ENCODE measurements around the gene RUFY1. TPM values are rescaled to one million over a fixed set of nuclear protein-coding genes. Genes with fewer than 3 reads are reported as not detected.

Gene RUFY1
- polyA plus RNA-seq, 1 of the 3 experiments (the other 2 are of a cell fraction), result 30.3 TPM

DNA sequence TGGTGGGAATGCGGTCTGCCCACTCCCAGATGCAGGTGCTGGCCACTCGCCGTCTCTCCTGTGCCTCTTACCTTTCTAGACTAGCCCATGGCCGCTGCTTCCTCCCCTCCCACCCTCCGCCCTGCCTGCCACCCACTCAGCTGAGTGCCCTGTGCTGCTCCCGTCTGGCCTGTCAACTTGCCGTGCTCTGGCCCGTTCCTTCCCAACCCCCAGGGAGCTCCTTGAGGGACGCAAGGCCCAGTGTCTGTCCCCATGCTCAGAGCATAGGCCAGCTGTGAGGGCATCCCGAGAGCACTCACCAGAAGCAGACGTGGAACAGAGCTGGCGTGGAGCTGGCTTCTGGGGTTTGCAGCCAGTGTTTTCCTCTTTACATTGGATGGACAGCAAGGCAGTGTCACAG, 53.0 kb downstream of the RUFY1 start:
- Histone ChIP-seq H3K4me3 (ENCODE audit: low read depth in 2 of 2, low read length in 1 of 2) (no peak overlapping the region), H3K9me2 (no peaks in the 10 kb centered on the region), H3K4me1 (ENCODE audit: control insufficient read depth in 1 of 2, insufficient read depth in 2 of 2, low read depth in 1 of 2, low read length in 1 of 2) (peaks cover 0 to 21% of the 10 kb centered on the region in 2 experiments; a peak in 1 of 4 replicates), H3K36me3 (replicated peaks in 1 of 2; ENCODE audit: control insufficient read depth in 1 of 2, insufficient read depth in 2 of 2, low read length in 1 of 2) (peaks cover 24 to 51% of the 10 kb centered on the region in 2 experiments), H3K27me3 (ENCODE audit: insufficient read depth) (no peaks in the 10 kb centered on the region), H3K4me2 (no peak overlapping the region), H2AFZ (ENCODE audit: low read depth) (no peak overlapping the region), H3F3A (replicated peaks; ENCODE audit: insufficient read depth) (peaks cover 17% of the 10 kb centered on the region), H3K79me2 (ENCODE audit: insufficient read depth) (no peaks in the 10 kb centered on the region), H3K9me3 (no peaks in the 10 kb centered on the region), H3K27ac (ENCODE audit: low read depth in 2 of 2, low read length in 1 of 2) (no peak overlapping the region), H3K9ac (no peak overlapping the region), H4K20me1 (ENCODE audit: insufficient read depth) (peaks cover 15% of the 10 kb centered on the region)
- TF ChIP-seq CHD2 (IDR thresholded peaks at IDR 0.05; ENCODE audit: low read length, partially characterized antibody) (no peak), USF2 (IDR thresholded peaks at IDR 0.05; ENCODE audit: borderline replicate concordance, low read depth, low read length) (no peak), YY1 (IDR thresholded peaks at IDR 0.05; ENCODE audit: low read depth) (no peak), FOSL2 (IDR thresholded peaks at IDR 0.05; ENCODE audit: borderline replicate concordance, low read depth) (no peak), GATA2 (CRISPR knock-in tag; IDR thresholded peaks at IDR 0.05) (no peak), MXI1 (IDR thresholded peaks at IDR 0.05; ENCODE audit: low read depth, low read length) (no peak), JUND (IDR thresholded peaks at IDR 0.05) (no peak), POLR2AphosphoS5 (IDR thresholded peaks at IDR 0.05; ENCODE audit: low read depth, low read length) (no peak), SIN3A (IDR thresholded peaks at IDR 0.05; ENCODE audit: borderline replicate concordance, low read depth, low read length) (no peak), RFX5 (IDR thresholded peaks at IDR 0.05; ENCODE audit: low read length) (no peak)
- TF ChIP-seq, protein P1, sequence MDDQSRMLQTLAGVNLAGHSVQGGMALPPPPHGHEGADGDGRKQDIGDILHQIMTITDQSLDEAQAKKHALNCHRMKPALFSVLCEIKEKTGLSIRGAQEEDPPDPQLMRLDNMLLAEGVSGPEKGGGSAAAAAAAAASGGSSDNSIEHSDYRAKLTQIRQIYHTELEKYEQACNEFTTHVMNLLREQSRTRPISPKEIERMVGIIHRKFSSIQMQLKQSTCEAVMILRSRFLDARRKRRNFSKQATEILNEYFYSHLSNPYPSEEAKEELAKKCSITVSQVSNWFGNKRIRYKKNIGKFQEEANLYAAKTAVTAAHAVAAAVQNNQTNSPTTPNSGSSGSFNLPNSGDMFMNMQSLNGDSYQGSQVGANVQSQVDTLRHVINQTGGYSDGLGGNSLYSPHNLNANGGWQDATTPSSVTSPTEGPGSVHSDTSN (IDR thresholded peaks at IDR 0.05), result no peak
- TF ChIP-seq, protein P2, sequence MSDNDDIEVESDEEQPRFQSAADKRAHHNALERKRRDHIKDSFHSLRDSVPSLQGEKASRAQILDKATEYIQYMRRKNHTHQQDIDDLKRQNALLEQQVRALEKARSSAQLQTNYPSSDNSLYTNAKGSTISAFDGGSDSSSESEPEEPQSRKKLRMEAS (IDR thresholded peaks at IDR 0.05; ENCODE audit: low read depth), result no peak
- ChIA-PET CTCF (interaction anchor here (0.6 to 1.1 kb wide), 3 partner anchors 19 to 67 kb away, joined by 3 to 5 read pairs (median 3); no protein-coding TSS in a partner anchor), POLR2A (no interaction called here)
- no peak for DNase-seq
- 96% methylated on average over 12 of the region's 12 CpGs for WGBS (ENCODE audit: low lambda C conversion rate)

DNA sequence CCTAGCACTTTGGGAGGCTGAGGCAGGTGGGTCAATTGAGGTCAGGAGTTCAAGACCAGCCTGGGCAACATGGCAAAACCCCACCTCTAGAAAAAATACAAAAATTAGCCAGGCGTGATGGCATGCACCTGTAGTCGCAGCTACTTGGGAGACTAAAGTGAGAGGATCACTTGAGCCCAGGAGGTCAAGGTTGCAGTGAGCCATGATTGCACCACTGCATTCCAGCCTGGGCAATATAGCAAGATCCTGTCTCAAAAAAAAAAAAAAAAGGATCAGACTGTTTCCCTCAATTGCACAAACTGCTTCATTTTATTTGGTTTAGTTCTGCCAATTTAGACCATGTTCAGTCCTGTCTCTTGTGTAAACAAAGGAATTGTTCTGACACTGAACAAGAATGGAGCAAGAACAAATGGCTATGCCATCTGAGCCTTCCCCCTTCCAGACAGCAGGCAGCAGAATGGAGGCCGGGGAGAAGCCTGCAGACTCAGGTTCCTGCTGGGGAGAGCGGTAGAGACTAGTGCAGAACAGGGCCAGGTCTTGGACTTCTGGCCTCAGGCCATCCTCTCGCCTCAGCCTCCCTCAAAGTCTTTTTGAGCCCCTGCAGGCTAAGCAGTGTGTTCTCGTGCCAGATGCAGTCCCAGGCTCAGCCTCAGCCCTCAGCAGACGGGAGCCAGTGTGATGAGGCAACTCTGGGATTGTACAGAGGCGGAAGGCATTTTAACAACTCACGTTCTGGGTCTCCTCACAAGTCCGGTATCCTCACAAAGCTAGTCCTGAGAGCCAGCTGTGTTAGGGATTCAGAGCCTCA, 54.9 kb downstream of the RUFY1 start:
- no peaks in the 10 kb centered on the region for H3K79me2 ChIP-seq (ENCODE audit: insufficient read depth)
- H4K20me1 ChIP-seq (ENCODE audit: insufficient read depth), result peaks cover 29% of the 10 kb centered on the region

More for the DNA sequence above, 54.9 kb downstream of the RUFY1 start:
- 84% methylated on average over 10 of the region's 10 CpGs for WGBS (ENCODE audit: low lambda C conversion rate)
- peaks cover 32% of the 10 kb centered on the region for H3F3A ChIP-seq (replicated peaks; ENCODE audit: insufficient read depth)
- peaks cover 0 to 23% of the 10 kb centered on the region in 2 experiments; a peak in 1 of 4 replicates for H3K4me1 ChIP-seq (ENCODE audit: control insufficient read depth in 1 of 2, insufficient read depth in 2 of 2, low read depth in 1 of 2, low read length in 1 of 2)
- no peak overlapping the region for H2AFZ ChIP-seq (ENCODE audit: low read depth)
- no peak overlapping the region for H3K4me2 ChIP-seq
- no peak for DNase-seq
- no peak overlapping the region; a peak in 1 of 4 replicates for H3K27ac ChIP-seq (ENCODE audit: low read depth in 2 of 2, low read length in 1 of 2)
- H3K36me3 ChIP-seq (replicated peaks in 1 of 2; ENCODE audit: control insufficient read depth in 1 of 2, insufficient read depth in 2 of 2, low read length in 1 of 2), result peaks cover 21 to 45% of the 10 kb centered on the region in 2 experiments
- H3K9ac ChIP-seq, result no peak overlapping the region
- H3K27me3 ChIP-seq (ENCODE audit: insufficient read depth), result no peaks in the 10 kb centered on the region
- ChIA-PET CTCF (no interaction called here), POLR2A (interaction anchor here (1.0 to 3.6 kb wide), 3 partner anchors 10 to 28 kb away, joined by 4 to 19 read pairs (median 5); partner anchors contain the start of gene HNRNPH1)
- no peak overlapping the region for H3K4me3 ChIP-seq (ENCODE audit: low read depth in 2 of 2, low read length in 1 of 2)
- TF ChIP-seq, protein P3, sequence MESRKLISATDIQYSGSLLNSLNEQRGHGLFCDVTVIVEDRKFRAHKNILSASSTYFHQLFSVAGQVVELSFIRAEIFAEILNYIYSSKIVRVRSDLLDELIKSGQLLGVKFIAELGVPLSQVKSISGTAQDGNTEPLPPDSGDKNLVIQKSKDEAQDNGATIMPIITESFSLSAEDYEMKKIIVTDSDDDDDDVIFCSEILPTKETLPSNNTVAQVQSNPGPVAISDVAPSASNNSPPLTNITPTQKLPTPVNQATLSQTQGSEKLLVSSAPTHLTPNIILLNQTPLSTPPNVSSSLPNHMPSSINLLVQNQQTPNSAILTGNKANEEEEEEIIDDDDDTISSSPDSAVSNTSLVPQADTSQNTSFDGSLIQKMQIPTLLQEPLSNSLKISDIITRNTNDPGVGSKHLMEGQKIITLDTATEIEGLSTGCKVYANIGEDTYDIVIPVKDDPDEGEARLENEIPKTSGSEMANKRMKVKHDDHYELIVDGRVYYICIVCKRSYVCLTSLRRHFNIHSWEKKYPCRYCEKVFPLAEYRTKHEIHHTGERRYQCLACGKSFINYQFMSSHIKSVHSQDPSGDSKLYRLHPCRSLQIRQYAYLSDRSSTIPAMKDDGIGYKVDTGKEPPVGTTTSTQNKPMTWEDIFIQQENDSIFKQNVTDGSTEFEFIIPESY (IDR thresholded peaks at IDR 0.05; ENCODE audit: borderline replicate concordance, low read depth), result no peak
- TF ChIP-seq JUND (IDR thresholded peaks at IDR 0.05) (no peak), MXI1 (IDR thresholded peaks at IDR 0.05; ENCODE audit: low read depth, low read length) (no peak), GABPA (IDR thresholded peaks at IDR 0.05; ENCODE audit: low read depth) (no peak), FOXJ3 (CRISPR knock-in tag; IDR thresholded peaks at IDR 0.05) (no peak), TCF12 (IDR thresholded peaks at IDR 0.05) (no peak), NFIC (IDR thresholded peaks at IDR 0.05; ENCODE audit: borderline replicate concordance) (no peak), YY1 (IDR thresholded peaks at IDR 0.05; ENCODE audit: low read depth) (no peak), NRF1 (IDR thresholded peaks at IDR 0.05; ENCODE audit: low read depth, low read length) (no peak), RXRA (IDR thresholded peaks at IDR 0.05; ENCODE audit: borderline replicate concordance, low read depth) (no peak)
- TF ChIP-seq, protein P1 (IDR thresholded peaks at IDR 0.05), result no peak
- no peaks in the 10 kb centered on the region for H3K9me2 ChIP-seq
- H3K9me3 ChIP-seq, result no peaks in the 10 kb centered on the region
